Testis (tissue), 3 donors: ENCODE measurements around the gene INTS6. TPM values are rescaled to one million over a fixed set of nuclear protein-coding genes. Genes with fewer than 3 reads are reported as not detected.

Source experiments
- DNase-seq: peaks from one replicate; pipeline ENCODE4 v3.0.0-alpha.2; 2019
- H3K27ac ChIP-seq, 2 donors: fragments of 200-600 bp; sonication (generic); one replicate each; pipeline ENCODE4 v1.5.1; 2019
- H3K27me3 ChIP-seq: fragments of 200-600 bp; sonication (generic); one replicate; pipeline ENCODE4 v1.5.1; 2019
- H3K36me3 ChIP-seq: fragments of 200-600 bp; sonication (generic); one replicate; pipeline ENCODE4 v1.5.1; 2017; ENCODE audit warnings: low read depth; ENCODE audit errors: missing control alignments
- H3K4me1 ChIP-seq: fragments of 200-600 bp; sonication (generic); one replicate; pipeline ENCODE4 v1.5.1; 2019
- H3K4me3 ChIP-seq, 2 donors: fragments of 200-600 bp; sonication (generic); one replicate each; pipeline ENCODE4 v1.5.1; 2017 to 2019
- H3K9me3 ChIP-seq: fragments of 200-600 bp; sonication (generic); one replicate; pipeline ENCODE4 v1.5.1; 2017
- POLR2A ChIP-seq: fragments of 450-650 bp; IDR thresholded peaks from one replicate; pipeline ENCODE4 v1.6.1; 2017; ENCODE audit warnings: antibody characterized with exemption, mild to moderate bottlenecking, moderate library complexity
- WGBS, 2 donors: methylation state at CpG; one replicate each; pipeline ENCODE4 v1.1.5; 2018; 5-methylcytosine and 5-hydroxymethylcytosine counted together
- intact Hi-C: fragments of 100-400 bp; cut with DNase I; formaldehyde crosslinking; loops from one replicate; pipeline ENCODE4 v1.15.1; 2023; ENCODE audit warnings: low total_unique reads
- polyA plus RNA-seq: library from polyadenylated mRNA; stranded (reverse); fragments of 350-450 nt; fragmentation: Illumina TruSeq; extraction: RNeasy Lipid Tissue Mini Kit (QIAGEN cat#74804); gene quantifications from one replicate; pipeline ENCODE4 v1.2.3, GENCODE V29; 2014; ENCODE audit warnings: low read depth, low replicate concordance; ENCODE audit not compliant: insufficient read depth
- total RNA-seq, 2 donors: library from RNA; depleted of rRNA; stranded (reverse); fragments of >200 nt; gene quantifications; one replicate each; pipeline ENCODE4 v1.2.3, GENCODE V29; 2016
- TF ChIP-seq, protein P1 (sequence below), 3 experiments: fragments of 450-650 bp in 2 of 3; fragments of 200-600 bp in 1 of 3; sonication (generic) in 1 of 3; IDR thresholded peaks; one replicate each; pipeline ENCODE4 v1.5.1; 2016 to 2019; ENCODE audit warnings: antibody characterized with exemption in 3 of 3, mild to moderate bottlenecking in 2 of 3, moderate library complexity in 1 of 3

INTS6 gene
- total and polyA plus RNA-seq, 3 donors from 2014 or later: 97.6 to 132 (median 130) TPM

DNA sequence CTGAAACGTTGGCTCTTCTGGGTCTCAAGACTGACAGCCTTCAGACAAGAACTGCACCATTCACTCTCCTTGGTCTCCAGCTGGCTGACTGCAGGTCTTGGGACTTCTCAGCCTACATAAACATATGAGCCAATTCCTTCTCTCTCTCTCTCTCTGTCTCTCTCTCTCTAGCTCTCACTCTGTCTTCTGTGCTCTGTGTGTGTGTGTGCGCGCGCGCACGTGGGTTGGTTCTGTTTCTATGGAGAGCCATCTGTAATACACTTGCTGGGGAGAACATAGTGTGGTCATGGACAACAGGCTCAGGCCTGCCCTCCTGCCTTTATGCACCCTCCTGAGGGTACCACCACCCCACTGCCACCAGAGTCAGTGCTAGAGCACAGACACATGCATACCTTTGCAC, 127.0 kb downstream of the INTS6 start:
- TF ChIP-seq POLR2A: no peak
- TF ChIP-seq, protein P1, sequence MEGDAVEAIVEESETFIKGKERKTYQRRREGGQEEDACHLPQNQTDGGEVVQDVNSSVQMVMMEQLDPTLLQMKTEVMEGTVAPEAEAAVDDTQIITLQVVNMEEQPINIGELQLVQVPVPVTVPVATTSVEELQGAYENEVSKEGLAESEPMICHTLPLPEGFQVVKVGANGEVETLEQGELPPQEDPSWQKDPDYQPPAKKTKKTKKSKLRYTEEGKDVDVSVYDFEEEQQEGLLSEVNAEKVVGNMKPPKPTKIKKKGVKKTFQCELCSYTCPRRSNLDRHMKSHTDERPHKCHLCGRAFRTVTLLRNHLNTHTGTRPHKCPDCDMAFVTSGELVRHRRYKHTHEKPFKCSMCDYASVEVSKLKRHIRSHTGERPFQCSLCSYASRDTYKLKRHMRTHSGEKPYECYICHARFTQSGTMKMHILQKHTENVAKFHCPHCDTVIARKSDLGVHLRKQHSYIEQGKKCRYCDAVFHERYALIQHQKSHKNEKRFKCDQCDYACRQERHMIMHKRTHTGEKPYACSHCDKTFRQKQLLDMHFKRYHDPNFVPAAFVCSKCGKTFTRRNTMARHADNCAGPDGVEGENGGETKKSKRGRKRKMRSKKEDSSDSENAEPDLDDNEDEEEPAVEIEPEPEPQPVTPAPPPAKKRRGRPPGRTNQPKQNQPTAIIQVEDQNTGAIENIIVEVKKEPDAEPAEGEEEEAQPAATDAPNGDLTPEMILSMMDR (IDR thresholded peaks at IDR 0.05): no peak
- H3K9me3 ChIP-seq: no peaks in the 10 kb centered on the region
- intact Hi-C loops: no loop called here
- DNase-seq: no peak
- H3K36me3 ChIP-seq: no peaks in the 10 kb centered on the region
- no peak overlapping the region for H3K27ac ChIP-seq
- H3K4me1 ChIP-seq: no peaks in the 10 kb centered on the region
- no peak overlapping the region for H3K4me3 ChIP-seq
- 91 to 97% methylated on average over 6 of the region's 6 CpGs for WGBS, 2 donors
- H3K27me3 ChIP-seq: no peaks in the 10 kb centered on the region

DNA sequence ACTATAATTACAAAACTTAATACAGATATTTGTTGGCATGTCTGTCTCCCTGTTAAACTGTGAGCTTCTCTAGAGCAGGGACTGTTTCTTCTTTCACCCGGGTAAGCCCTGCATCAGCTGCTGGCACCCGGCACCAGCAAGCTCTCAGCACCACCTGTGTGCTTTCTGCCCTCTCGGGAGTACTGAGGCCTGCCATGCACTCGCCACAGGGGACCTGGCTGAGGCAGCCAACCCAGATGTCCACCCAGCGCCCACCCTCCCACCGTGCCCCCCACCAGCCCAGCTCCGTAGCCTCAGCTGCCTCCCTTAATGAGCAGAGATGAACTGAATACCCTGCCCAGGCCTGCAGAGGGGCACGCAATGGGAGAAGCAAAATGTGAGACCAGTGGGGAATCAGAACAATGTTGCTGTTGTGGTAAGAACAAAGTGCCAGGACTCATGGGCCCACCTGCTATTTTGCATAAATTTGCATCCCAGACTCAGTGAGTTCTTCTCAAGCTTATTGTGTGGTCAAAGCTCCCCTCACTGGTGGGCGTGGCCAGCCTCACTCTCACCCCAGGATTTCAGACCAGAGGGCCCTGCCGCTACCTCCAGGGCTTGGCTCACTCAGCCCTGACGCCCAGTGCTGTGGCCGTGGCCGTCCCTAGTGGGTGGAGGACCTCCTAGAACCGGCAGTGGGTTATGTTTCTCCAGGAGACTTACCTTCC, 128.0 kb downstream of the INTS6 start:
- no peak overlapping the region for H3K4me3 ChIP-seq
- no peaks in the 10 kb centered on the region for H3K36me3 ChIP-seq
- H3K27ac ChIP-seq: no peak overlapping the region
- H3K4me1 ChIP-seq: no peaks in the 10 kb centered on the region
- 79 to 82% methylated on average over 13 to 14 of the region's 14 CpGs for WGBS, 2 donors
- intact Hi-C loops: no loop called here
- DNase-seq: no peak
- no peaks in the 10 kb centered on the region for H3K9me3 ChIP-seq
- H3K27me3 ChIP-seq: no peaks in the 10 kb centered on the region
- TF ChIP-seq POLR2A: no peak

DNA sequence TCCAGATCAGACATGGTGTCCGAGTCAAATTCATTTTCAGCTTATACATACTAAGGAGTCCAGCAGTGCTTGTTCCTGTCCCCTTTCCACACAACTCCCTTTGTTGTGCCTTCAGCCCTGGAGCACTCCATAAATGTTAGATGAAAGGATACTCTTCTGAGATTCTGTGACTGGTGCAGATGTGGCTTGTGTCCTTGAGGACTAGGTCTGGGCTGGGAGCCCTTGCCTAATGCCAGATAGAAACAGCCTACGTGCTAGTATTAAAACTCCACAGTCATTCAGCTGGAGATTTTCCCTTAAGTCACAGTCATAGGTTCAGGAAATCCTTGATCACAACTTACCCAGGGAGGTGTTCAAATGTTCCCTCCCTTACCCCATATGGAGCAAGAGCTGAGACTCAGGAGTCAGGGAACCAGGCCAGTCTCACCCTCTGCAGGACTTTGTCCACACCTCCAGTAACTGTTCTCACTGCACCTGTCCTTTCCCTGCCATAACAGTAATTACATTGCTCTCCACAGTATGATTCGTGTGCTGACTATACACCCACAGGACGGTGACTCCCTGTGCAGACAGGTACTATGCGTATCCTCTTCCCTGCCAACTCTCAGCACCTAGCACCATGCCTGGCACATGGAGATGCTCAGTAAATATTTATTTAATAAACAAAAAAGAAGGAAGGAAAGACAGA, 128.9 kb downstream of the INTS6 start:
- TF ChIP-seq POLR2A: no peak
- TF ChIP-seq, protein P1 (IDR thresholded peaks at IDR 0.05): no peak
- WGBS, 2 donors: 70 to 85% methylated on average over 5 of the region's 5 CpGs
- Histone ChIP-seq H3K4me3 (no peak overlapping the region), H3K27me3 (no peaks in the 10 kb centered on the region), H3K4me1 (no peaks in the 10 kb centered on the region), H3K36me3 (no peaks in the 10 kb centered on the region), H3K27ac (no peak overlapping the region), H3K9me3 (no peaks in the 10 kb centered on the region)
- no peak for DNase-seq
- intact Hi-C loops: no loop called here

DNA sequence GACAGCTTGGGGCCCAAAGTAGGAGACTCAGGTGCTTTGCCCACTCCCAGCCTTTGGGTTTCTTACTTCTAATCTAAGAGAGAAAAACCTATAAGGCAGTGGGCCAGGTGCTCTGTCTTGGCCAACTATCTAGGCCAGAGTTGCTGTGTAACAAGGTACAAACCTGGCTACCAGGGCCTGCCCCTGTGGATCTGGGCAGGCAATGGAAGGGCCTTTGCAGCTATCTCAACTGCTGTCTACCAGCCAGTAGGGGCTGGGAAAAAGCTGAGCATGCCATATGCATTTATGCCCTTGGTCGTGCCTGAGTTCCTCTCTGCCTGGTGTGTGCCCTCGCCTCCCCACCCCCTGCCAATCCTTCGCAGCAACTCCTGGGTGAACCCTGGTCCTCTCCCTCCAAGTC, 130.0 kb downstream of the INTS6 start:
- no peaks in the 10 kb centered on the region for H3K4me1 ChIP-seq
- DNase-seq: no peak
- intact Hi-C loops: no loop called here
- H3K36me3 ChIP-seq: no peaks in the 10 kb centered on the region
- no peak for TF ChIP-seq POLR2A
- TF ChIP-seq, protein P1 (IDR thresholded peaks at IDR 0.05): no peak
- no peaks in the 10 kb centered on the region for H3K9me3 ChIP-seq
- H3K27ac ChIP-seq: no peak overlapping the region
- H3K27me3 ChIP-seq: no peaks in the 10 kb centered on the region
- H3K4me3 ChIP-seq: no peak overlapping the region
- whole genome bisulfite sequencing, 2 donors: 96% methylated on average over 3 of the region's 3 CpGs; no CpG with 5 or more reads in 1 of the 2 donors

DNA sequence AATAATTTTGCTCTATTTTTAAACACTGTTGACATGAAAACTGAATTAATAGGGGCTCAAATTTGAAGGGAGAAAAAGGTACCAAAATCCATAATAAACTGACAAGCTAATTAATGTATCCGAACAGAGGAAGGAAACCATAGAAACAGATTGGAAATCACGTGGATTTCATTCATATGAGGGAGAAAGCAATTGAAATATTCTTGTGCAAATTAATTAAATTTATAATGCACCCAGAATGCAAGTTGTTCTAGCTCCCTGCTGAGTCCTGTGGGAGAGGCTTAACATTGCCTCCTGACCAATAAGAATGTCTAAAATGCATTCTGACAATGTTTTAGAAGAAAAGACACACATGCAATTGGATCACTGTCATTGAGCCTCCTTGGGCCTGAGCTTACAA, 131.0 kb downstream of the INTS6 start:
- intact Hi-C loops: no loop called here
- Histone ChIP-seq H3K4me1 (no peaks in the 10 kb centered on the region), H3K36me3 (no peaks in the 10 kb centered on the region), H3K27me3 (no peaks in the 10 kb centered on the region), H3K4me3 (no peak overlapping the region), H3K9me3 (no peaks in the 10 kb centered on the region), H3K27ac (no peak overlapping the region)
- DNase-seq: no peak
- TF ChIP-seq POLR2A: no peak
- TF ChIP-seq, protein P1 (IDR thresholded peaks at IDR 0.05): no peak
- 88 to 92% methylated on average over 2 of the region's 2 CpGs for WGBS, 2 donors
